Measurements from ENCODE around the gene TRIM50.
"Not testable (repeated sequence)": the region's sequence is repeated elsewhere in the genome, so short reads cannot be mapped to it uniquely, and the experiment has no call there.

GRCh38 chr7:73297706-73298105 is 30.2 kb downstream of the TRIM50 start:
- not testable (repeated sequence) for TF ChIP-seq SP1 (IDR thresholded peaks at IDR 0.05); FOXK2 (IDR thresholded peaks at IDR 0.05); CTBP1 (IDR thresholded peaks at IDR 0.05; ENCODE audit: borderline replicate concordance); TARDBP (IDR thresholded peaks at IDR 0.05); ELF4 (IDR thresholded peaks at IDR 0.05); HDGF (IDR thresholded peaks at IDR 0.05; ENCODE audit: borderline replicate concordance)
